NT2/D1 (cell line): ENCODE measurements around the gene ZSWIM8.

ENCODE experiments used
- SUZ12 ChIP-seq: IDR thresholded peaks from 2 replicates; pipeline ENCODE4 v1.6.1; 2011; ENCODE audit not compliant: insufficient read length, insufficient read depth; ENCODE audit errors: extremely low read depth
- YY1 ChIP-seq: IDR thresholded peaks from 2 replicates; pipeline ENCODE4 v1.6.1; 2011; ENCODE audit not compliant: insufficient read length, insufficient read depth

DNA sequence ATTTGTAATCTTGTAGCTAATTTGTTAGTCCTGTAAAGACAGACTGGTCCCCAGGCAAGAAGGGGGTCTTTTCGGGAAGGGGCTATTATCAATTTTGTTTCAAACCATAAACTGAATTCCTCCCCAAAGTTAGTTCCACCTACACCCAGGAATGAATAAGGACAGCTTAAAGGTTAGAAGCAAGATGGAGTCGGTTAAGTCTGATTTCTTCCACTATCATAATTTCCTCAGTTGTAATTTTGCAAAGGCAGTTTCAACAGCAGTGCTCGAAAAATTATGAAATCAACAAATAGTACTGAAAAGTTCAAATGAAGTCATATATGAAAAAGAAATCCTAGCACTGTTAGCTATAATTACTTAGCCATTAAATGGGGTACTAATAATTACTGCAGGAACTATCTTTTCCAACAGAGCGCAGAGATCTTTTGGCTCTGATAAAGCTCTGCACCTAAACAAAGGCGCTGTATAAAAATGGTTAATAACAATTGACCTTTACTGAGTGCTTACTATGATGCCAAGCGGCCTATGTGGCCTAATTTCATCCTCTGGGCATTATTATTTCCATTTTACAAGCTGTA lies 42.0 kb upstream of the ZSWIM8 start:
- no peak for TF ChIP-seq YY1
- no peak for TF ChIP-seq SUZ12
